HG02588 (cell line): ENCODE data around the gene SLC38A2.
"Not testable (repeated sequence)": the region's sequence is repeated elsewhere in the genome, so short reads cannot be mapped to it uniquely, and the experiment has no call there.

ENCODE experiments used
- ATAC-seq: cut with Tn5 transposase; IDR thresholded peaks from one replicate; pipeline ENCODE4 v1.9.1; 2021; ENCODE audit warnings: mild to moderate bottlenecking, moderate library complexity; ENCODE audit not compliant: unreplicated experiment

The SLC38A2 gene

DNA sequence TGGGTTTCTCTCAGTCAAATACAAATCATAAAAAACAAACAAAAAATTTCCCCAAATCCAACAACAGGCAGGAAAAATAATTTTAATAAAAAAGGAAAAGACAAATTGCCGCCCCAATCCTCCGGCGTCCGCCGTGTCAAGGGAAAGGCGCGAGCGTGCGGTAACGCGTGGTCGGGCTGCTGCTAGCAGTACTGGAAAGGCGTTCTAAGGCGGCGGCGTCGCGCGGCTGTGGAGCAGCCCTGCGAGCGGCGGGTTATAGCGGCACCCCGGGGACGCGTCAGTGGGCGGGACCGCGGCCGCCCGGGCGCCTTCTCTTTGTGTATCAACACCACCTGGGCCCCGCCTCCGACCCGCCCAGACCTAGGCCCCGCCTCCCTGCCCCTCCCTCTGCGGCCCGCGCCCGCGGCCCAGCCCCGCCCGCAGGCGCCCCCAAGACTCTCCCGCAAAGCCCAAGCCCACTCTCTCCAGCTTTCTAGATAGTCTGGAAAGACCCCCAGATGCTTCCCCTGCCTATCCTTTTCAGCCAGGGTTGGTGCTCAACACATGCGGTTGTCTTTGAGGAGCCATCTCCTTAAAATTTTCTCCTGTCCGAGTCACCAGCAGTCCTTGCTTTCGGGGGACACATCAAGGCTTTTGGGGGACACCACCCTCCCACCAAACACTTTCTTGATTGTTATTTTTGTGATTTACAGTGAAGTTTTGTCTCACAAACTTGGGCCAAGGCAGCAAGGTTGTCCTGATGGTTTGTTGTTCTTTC, at the start of gene SLC38A2:
TSS of gene SLC38A2 (minus strand) at position 230 of the 757 bp plus-strand sequence. CDS start 1,480 bp downstream, outside the sequence.
- peak; percentile 84 for ATAC-seq

DNA sequence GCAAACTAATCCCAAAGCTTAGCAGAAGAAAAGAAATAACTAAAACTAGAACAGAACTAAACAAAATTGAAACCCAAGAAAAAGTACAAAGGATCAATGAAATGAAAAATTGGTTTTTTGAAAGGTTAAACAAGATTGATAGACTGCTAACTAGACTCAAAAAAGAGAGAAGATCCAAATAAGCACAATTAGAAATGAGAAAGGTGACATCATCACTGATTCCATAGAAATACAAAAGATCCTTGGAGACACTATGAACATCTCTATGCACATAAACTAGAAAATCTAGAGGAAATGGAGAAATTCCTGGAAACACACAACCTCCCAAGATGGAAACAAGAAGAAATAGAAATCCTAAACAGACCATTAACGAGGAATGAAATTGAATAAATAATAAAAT, 47.1 kb upstream of the SLC38A2 start:
- ATAC-seq, result no peak

DNA sequence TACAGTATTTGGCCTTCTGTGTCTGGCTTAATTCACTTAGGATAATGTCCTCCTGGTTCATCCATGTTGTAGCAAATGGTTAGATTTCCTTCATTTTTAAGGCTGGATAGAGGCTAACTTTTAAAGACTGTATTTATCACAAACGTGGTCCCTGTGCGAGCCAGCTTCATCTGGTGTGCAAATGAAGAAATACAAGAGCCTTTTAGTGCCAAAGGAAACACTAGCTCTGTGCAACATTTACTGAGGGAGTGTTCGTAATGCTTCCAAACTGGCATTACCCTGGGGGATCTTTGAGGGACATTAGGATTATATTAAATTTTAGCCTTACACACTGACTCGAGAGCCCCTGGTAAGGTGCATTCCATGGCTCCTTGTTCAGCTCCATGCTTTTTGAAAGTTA, 43.0 kb upstream of the SLC38A2 start:
- no peak for ATAC-seq

DNA sequence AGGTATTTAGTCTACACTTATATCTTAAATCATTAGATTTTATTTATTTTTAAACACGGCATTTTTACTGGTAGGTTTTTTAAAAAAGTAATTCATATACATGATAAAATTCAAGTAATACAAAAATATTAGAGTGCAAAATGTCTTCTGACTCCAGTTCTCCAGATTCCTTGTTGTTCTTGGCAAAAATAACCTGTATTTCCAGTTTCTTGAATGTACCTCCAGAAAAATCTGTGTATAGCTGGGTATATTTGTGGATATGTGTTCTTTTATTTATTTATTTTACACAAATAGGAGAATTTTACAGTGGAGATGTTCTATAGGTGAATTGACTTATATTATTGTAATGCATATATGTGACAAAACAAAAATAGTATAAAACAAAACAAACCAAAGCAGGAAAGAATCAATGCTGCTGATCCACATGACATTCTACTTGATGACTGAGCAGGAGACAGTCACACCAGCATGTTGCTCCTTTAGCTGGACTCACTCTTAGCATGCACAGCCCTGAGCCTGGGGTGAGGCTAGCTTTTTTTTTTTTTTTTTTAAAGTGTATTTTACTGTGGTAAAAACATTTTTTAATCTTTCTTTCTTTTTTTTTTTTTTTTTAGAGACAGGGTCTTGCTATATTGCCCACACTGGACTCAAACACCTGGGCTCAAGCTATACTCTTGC, 42.2 kb upstream of the SLC38A2 start:
- no peak for ATAC-seq

DNA sequence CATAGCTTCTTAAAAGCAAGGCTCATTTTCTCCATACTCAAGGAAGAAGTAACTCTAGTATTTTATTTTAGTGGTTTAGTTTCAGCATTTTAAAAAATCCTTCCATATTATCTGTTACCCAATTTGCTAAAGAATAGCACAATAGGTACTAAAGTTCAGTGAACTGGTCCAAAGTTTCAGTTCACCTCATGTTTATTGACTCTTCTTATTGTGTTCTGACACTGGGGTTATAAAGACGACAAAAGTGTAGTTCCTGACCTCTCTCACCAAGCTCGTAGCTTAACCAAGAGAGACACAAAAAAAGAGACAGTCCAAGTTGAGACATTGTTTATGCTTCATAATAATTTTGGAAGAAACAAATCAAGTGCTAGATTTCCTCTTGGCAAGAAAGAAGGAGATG, 40.8 kb upstream of the SLC38A2 start:
- no peak for ATAC-seq

DNA sequence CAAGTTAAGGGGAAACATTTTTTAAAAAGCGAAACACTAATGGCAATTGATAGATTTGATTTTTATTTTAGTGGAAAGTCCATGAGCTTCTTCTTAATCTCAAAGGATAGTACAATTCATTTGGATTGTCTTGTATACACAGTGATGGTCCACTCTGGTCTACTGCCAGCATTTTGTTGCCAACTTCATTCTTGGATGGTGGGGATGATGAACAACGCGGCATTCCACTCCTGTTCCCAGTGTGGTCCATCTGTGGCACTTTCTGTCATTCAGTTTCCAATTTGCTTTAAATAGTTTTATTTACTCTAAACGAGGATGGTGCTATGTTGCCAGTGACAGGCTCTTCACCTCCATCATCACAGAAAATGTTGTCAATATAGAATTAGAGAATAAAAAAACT, 40.3 kb upstream of the SLC38A2 start:
- no peak for ATAC-seq

DNA sequence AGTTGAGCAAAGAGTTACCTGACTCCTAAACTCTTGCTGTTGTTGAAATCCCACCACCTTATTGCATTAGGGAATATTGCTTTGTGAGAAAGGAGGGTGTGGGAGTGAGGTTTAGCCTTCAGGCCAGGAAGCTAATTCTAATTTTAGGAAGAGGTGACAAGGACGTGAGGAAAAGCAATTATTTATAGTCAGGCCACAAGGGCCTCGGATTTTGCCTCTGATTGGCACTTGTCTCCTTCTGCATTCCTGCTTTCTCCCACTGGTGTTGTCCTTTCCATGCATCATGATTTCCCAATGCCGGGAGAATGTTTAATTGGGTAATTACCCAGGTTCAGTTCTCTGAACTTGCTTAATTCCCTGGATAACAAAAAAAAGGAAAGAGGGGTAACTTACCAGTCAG, 37.9 kb upstream of the SLC38A2 start:
- ATAC-seq, result no peak

DNA sequence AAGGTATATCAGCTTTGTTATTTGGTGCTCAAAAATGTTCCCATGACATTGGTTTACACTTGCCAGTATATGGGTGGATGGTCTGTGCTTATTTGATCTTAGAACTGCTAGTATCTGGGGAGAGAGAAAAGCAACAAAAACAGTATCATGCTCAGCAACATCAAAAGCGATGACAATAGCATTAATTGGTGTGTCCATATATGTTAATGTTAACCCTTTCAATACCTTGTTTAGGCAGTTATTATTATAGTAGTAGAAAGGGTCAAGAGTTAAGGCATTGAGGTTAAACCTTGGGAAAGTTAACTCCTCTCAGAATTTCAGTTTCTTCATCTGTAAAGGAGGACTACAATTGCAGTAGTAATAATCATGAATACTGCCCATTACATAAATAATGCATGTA, 37.4 kb upstream of the SLC38A2 start:
- ATAC-seq, result no peak

DNA sequence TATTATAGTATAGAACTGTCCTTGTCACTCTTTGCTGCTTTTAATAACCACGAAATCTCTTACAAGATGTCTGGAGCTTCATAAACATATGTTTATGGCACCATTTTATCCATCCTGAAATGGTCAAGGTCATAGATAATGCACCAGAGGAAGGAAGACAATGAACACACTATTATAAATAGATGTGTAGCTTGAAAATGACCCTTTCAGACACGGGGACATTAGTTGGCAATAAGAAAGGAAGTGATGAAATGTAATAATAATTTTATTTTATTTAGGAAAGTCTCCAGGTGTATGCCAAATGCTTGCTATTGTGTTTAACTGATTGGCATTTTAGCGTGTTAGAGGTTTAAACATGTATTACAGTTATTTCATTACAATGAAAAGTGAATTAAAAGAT, 36.8 kb upstream of the SLC38A2 start:
- no peak for ATAC-seq

DNA sequence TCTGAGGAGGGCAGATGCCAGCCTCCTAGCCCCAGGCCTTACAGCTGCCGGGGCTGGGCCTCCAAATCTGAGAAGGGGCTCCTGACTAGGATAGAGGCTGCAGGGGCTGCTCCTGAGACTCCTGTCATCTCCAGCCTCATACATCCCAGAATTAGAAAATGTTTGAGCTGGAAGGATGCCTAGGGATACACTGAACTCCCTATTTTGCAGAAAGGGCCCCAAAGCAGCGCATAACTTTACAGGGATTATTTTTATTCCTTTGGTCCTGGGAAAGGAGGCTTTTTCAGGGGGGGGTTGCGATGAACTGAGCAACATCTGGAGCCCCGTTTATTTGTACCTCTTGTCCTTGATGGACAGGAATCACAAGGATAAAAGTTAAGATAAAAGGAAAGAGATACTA, 35.9 kb upstream of the SLC38A2 start:
- ATAC-seq, result no peak

DNA sequence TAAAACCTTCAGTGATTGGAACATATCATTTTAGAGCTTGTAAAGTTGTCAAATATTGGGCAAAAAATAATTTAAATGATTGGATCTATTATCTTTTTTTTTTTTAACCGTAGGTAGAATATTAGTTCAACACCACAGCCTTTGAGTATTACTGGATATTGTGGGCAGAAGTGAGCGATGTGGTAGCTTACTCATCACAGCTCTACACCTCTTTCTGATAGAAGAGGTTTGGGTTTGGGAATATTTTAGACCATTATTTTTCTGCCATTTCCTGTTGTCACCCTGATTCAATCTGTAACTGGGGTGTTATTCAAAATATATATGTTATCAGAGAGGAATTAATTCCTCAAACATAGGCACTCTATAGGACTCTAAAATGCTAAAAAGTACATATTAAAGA, 34.8 kb upstream of the SLC38A2 start:
- no peak for ATAC-seq

DNA sequence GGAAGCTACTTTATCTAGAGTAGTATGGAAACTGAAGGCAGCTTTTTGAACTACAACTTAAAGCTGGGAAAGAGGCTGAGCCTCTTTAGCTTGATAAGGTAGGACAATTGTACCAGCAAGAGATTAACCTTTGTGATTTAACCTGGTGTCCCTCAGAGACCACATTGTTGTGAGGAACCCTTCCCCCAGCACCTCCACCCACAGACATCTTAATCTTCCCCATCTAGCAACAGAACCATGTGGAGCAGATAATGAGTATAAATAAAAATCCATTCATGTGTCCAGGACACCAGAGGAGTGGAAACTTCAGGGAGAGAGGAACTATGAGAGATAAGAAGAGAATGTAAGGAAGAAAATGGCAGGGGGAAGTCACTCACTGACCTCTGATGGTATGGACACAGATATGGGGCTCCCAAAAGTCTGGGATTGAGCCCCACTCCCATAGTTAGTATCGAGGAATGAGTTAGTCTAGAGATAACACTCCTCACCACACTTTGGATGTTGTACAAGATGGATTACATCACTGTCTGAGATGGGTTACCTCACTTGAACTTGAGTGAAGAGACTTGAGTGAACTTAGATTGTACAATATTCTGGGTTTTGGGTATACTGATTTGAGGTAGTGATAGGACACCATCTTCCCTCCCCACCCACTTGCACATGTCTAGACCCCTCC, 33.9 kb upstream of the SLC38A2 start:
- ATAC-seq, result no peak

DNA sequence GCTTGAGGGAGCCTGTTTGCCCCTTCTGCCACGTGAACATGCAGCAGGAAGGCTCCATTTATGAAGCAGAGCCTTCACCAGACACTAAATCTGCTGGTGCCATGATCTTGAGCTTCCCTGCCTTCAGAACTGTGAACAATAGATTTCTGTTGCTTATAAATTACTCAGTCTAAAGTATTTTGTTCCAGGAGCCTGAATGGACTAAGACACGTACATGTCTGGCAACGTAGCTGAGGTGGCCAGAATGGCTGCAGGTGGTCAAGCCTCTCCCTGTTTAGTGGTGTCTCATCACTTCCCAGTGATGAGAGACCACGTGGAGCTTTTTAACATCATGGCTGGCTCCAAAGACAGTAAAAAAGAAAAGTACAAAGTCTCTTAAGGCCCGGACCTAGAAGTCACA, 32.2 kb upstream of the SLC38A2 start:
- ATAC-seq, result no peak

DNA sequence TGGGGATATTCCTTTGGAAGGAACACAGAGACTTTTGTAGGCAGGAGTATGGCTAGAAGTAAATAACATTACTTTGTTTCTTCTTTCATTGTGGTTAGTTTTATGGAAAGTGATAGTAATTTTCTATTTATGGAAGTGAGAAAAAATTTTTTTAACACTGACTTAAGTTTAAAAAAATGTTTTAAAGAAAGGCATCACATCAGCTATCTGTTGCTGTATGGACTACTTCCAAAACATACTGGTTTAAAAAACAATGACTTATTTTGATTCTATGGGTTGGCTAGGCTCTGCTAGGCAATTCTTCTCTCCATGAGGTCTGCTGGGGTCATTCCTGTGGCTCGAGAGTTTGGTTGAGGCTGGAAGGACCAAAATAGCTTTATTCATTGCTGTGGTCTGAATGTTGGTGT, 31.7 kb upstream of the SLC38A2 start:
- no peak for ATAC-seq

DNA sequence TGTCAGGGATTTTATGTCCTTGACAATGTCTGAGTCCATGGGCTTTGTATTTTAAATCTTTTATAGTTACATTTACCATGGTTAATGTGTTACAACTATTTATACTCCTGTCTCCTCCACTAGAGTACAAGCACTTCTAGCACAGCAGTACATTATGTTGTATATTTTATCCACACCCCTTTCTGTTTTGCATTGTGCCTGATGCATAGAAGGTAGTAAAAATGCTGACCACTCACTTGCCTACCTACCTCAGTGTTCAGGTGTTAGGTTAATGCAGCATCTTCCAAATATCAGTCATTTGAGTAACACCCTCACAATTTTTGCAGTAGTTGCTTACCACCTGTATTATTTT, 31.1 kb upstream of the SLC38A2 start:
- ATAC-seq, result no peak

DNA sequence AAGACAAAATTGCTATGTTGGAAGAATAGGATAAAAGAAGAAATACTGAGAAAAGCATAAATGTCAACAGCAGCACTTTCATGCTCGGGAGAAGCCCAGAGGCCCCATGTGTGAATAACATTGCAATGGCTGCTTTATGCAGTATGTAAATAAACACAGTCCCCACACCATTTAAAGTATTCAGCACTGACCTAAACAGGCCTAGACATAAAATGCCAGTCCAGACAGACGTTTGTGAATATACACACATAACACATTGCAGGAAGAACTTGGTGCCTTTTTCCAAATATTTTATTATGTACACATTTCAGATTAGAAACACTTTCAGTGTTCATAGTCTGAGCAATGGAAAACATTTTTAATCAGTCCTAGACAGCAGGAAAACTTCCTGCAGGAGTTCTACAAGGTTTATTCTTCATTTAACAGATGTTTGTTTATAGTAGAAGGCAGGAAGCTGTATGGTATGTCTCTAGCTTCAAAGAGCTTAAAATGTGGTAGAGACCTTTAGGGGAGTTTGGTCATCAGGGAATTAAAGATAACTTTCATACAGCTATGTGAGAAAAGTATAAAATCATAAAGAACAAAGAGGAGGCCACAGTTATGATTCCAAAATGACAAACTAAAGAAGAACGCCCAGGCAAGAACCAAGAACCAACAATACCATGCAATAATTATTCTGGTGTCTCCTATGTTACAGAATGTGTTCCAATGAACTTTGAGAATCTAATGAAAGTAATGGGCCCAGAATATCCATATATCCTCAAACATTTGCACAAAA, 30.6 kb upstream of the SLC38A2 start:
- ATAC-seq, result no peak

DNA sequence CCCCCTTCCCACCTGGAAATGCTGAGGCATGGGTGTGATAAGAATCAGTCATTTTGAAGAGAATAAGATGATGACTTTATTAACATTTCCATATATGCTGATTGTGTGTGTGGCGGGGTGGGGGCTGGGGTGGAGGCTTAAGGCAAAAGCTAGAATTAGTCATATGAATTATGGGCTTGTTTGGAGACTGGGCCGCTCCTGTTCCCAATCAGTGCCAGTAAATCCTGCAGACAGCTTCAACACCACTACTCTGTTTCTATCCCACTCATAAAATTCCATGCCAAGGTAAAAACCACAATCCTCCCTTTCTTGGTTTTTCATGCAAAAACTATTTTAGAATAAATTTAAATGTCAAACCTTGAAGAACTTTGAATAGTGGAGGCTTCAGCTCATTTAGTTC, 29.9 kb upstream of the SLC38A2 start:
- no peak for ATAC-seq

DNA sequence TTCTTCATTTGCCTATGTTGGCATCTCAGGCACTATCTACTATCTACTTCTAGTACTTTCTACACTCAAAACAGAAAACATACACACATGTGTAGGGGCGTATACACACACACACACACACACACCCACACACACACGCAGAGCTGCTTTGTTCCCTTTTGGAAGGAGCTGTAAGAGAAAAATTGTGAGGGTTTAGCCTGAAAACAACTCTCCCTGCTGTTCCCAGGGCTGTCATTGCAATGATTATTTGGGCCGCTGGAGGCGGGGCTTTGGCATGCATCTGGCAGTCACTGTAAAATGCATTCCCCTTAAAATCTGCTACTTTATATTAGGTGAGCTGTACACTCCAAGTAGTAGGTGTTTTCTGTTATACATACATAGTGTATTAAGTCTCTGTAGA, 29.1 kb upstream of the SLC38A2 start:
- ATAC-seq, result no peak

DNA sequence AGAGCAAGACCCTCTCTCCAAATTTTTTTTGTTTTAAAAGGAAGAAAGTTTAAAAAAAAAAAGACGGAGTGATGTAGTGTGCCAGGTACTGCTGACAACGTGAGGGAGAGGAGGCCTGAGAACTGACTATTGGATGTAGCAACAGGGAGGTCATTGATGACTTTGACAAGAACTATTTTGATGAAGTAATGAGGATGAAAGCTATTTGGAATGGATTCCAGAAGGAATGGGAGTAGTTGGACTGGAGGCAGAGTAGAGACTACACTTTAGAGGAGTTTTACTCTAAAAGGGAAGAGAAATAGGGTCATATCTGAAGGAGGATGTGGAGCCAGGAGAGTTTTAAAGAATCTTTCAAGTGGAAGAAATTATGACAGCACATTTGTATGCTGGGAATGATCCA, 27.8 kb upstream of the SLC38A2 start:
- no peak for ATAC-seq

DNA sequence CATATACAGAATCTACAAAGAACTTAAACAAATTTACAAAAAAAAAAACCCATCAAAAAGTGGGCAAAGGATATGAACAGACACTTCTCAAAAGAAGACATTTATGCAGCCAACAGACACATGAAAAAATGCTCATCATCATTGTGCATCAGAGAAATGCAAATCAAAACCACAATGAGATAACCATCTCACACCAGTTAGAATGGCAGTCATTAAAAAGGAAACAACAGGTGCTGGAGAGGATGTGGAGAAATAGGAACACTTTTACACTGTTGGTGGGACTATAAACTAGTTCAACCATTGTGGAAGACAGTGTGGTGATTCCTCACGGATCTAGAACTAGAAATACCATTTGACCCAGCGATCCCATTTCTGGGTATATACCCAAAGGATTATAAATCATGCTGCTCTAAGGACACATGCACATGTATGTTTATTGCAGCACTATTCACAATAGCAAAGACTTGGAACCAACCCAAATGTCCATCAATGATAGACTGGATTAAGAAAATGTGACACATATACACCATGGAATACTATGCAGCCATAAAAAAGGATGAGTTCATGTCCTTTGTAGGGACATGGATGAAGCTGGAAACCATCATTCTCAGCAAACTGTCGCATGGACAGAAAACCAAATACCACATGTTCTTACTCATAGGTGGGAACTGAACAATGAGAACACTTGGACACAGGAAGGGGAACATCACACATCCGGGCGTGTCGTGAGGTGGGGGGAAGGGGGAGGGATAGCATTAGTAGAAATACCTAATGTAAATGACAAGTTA, 27.1 kb upstream of the SLC38A2 start:
- not testable (repeated sequence) for ATAC-seq

DNA sequence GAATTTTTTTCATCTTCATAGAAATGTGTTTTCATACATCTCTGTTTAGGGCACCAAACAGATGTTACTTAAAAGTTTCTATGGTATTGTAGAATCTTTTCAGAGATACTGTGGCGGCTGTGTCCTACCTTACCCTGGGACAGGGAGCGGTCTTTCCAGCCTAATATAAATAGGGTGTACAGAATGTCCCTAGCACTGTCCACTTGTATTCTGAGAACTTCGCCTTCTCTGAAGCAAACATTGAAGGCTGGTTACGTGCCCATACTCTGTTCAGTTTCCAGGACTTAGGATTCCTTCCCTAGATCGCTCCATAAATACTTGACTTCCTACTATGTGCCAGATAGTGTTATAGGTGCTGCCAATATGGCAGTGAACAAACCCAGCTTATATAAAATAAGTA, 24.3 kb upstream of the SLC38A2 start:
- ATAC-seq, result no peak
